HG03103 (cell line): ENCODE results near the gene RAB3C.
"Not testable (repeated sequence)": the region's sequence is repeated elsewhere in the genome, so short reads cannot be mapped to it uniquely, and the experiment has no call there.

Source experiments
- ATAC-seq: cut with Tn5 transposase; IDR thresholded peaks from one replicate; pipeline ENCODE4 v1.9.1; 2021; ENCODE audit warnings: low read depth; ENCODE audit not compliant: unreplicated experiment

Gene RAB3C

GRCh38 chr5:58600613-58601012 lies 17.7 kb downstream of the RAB3C start:
- not testable (repeated sequence) for ATAC-seq

GRCh38 chr5:58602889-58603288 lies 20.0 kb downstream of the RAB3C start:
- not testable (repeated sequence) for ATAC-seq

GRCh38 chr5:58606064-58606463 lies 23.2 kb downstream of the RAB3C start:
- no peak for ATAC-seq

- no peak for ATAC-seq
Observed at GRCh38 chr5:58615972-58616371, 33.1 kb downstream of the RAB3C start.

GRCh38 chr5:58617241-58617640 lies 34.4 kb downstream of the RAB3C start:
- no peak for ATAC-seq

GRCh38 chr5:58620336-58620735 lies 37.5 kb downstream of the RAB3C start:
- ATAC-seq: no peak

- ATAC-seq: no peak
Observed at GRCh38 chr5:58622936-58623871, 40.3 kb downstream of the RAB3C start.

GRCh38 chr5:58628626-58629025 lies 45.8 kb downstream of the RAB3C start:
- ATAC-seq: no peak

GRCh38 chr5:58629271-58630159 lies 46.6 kb downstream of the RAB3C start:
- no peak for ATAC-seq

- no peak for ATAC-seq
Observed at GRCh38 chr5:58631895-58632294, 49.0 kb downstream of the RAB3C start.

GRCh38 chr5:58635416-58635815 lies 52.5 kb downstream of the RAB3C start:
- ATAC-seq: no peak

GRCh38 chr5:58640011-58640410 lies 57.1 kb downstream of the RAB3C start:
- ATAC-seq: no peak

GRCh38 chr5:58641533-58641932 lies 58.7 kb downstream of the RAB3C start:
- no peak for ATAC-seq

GRCh38 chr5:58648846-58649245 lies 66.0 kb downstream of the RAB3C start:
- ATAC-seq: no peak

GRCh38 chr5:58649716-58650115 lies 66.8 kb downstream of the RAB3C start:
- no peak for ATAC-seq

- ATAC-seq: no peak
Observed at GRCh38 chr5:58653521-58653920, 70.6 kb downstream of the RAB3C start.

- no peak for ATAC-seq
Observed at GRCh38 chr5:58666141-58666540, 83.3 kb downstream of the RAB3C start.

- ATAC-seq: no peak
Observed at GRCh38 chr5:58666598-58667581, 84.0 kb downstream of the RAB3C start.

- no peak for ATAC-seq
Observed at GRCh38 chr5:58670582-58670981, 87.7 kb downstream of the RAB3C start.

- ATAC-seq: no peak
Observed at GRCh38 chr5:58671155-58671554, 88.3 kb downstream of the RAB3C start.
